Loucy (cell line): ENCODE results near the gene SRSF3.
A peak's percentile ranks its signal among the peaks of the same experiment; 100 is the strongest.

Experiments used
- H2AFZ ChIP-seq: fragments of 200-600 bp; sonication (generic); 2 replicates; pipeline ENCODE4 v1.6.0; 2016; ENCODE audit warnings: antibody characterized with exemption, mild to moderate bottlenecking, low read length, moderate library complexity
- H3F3A ChIP-seq: fragments of 200-600 bp; 2 replicates; pipeline ENCODE4 v1.6.0; 2016; ENCODE audit warnings: antibody characterized with exemption, low read depth, mild to moderate bottlenecking
- H3K27me3 ChIP-seq: fragments of 200-600 bp; sonication (generic); 2 replicates; pipeline ENCODE4 v1.6.1; 2014; ENCODE audit warnings: low read length, mild to moderate bottlenecking; ENCODE audit not compliant: insufficient read depth, poor library complexity, severe bottlenecking
- H3K36me3 ChIP-seq: fragments of 200-600 bp; sonication (generic); 2 replicates; pipeline ENCODE4 v1.6.1; 2016; ENCODE audit warnings: low read length; ENCODE audit not compliant: insufficient read depth
- H3K4me1 ChIP-seq: fragments of 200-600 bp; sonication (generic); 2 replicates; pipeline ENCODE4 v1.5.1; 2014; ENCODE audit warnings: low read length, mild to moderate bottlenecking; ENCODE audit not compliant: insufficient read depth, poor library complexity, severe bottlenecking
- H3K4me2 ChIP-seq: fragments of 200-600 bp; sonication (generic); 2 replicates; pipeline ENCODE4 v1.6.0; 2014; ENCODE audit warnings: antibody characterized with exemption, low read length, low read depth, mild to moderate bottlenecking; ENCODE audit not compliant: poor library complexity, severe bottlenecking
- H3K4me3 ChIP-seq: fragments of 200-600 bp; sonication (generic); 2 replicates; pipeline ENCODE4 v1.5.1; 2014; ENCODE audit warnings: low read length, mild to moderate bottlenecking, mixed read lengths; ENCODE audit not compliant: poor library complexity, severe bottlenecking
- H3K79me2 ChIP-seq: fragments of 200-600 bp; sonication (generic); 2 replicates; pipeline ENCODE4 v1.6.1; 2014; ENCODE audit warnings: low read length; ENCODE audit not compliant: insufficient read depth
- H3K9ac ChIP-seq: fragments of 200-600 bp; sonication (generic); 2 replicates; pipeline ENCODE4 v1.6.0; 2014; ENCODE audit warnings: mild to moderate bottlenecking, low read depth, low read length, moderate library complexity; ENCODE audit not compliant: poor library complexity, severe bottlenecking
- H3K9me2 ChIP-seq: fragments of 200-600 bp; sonication (generic); replicated peaks from 2 replicates; pipeline ENCODE4 v1.6.1; 2016; ENCODE audit warnings: low read depth, low read length, mixed read lengths
- H3K9me3 ChIP-seq: fragments of 200-600 bp; sonication (generic); 2 replicates; pipeline ENCODE4 v1.6.1; 2014; ENCODE audit warnings: mild to moderate bottlenecking, antibody characterized with exemption, low read length, low read depth; ENCODE audit not compliant: insufficient read depth
- H4K20me1 ChIP-seq: fragments of 200-600 bp; sonication (generic); 2 replicates; pipeline ENCODE4 v1.6.0; 2014; ENCODE audit warnings: antibody characterized with exemption, low read length, mild to moderate bottlenecking; ENCODE audit not compliant: insufficient read depth, poor library complexity, severe bottlenecking
- CTCF ChIP-seq: fragments of 200-600 bp; sonication (generic); conservative IDR thresholded peaks from 2 replicates; pipeline ENCODE4 v1.5.1; 2014; ENCODE audit warnings: mild to moderate bottlenecking, antibody characterized with exemption, low read length
- EZH2phosphoT487 ChIP-seq: fragments of 200-600 bp; IDR thresholded peaks from 2 replicates; pipeline ENCODE4 v1.6.1; 2018; ENCODE audit warnings: antibody characterized with exemption, mild to moderate bottlenecking, moderate library complexity, borderline replicate concordance

The SRSF3 gene

GRCh38 chr6:36559011-36559793, 35.0 kb upstream of the SRSF3 start:
- Histone ChIP-seq H3K4me2 (no peak overlapping the region), H3K4me1 (no peaks in the 10 kb centered on the region), H2AFZ (peak overlapping the region; percentile 51), H3F3A (no peaks in the 10 kb centered on the region), H4K20me1 (no peaks in the 10 kb centered on the region), H3K27me3 (no peaks in the 10 kb centered on the region), H3K9ac (no peak overlapping the region), H3K4me3 (no peak overlapping the region), H3K36me3 (no peaks in the 10 kb centered on the region), H3K79me2 (no peaks in the 10 kb centered on the region), H3K9me3 (no peaks in the 10 kb centered on the region), H3K9me2 (no peaks in the 10 kb centered on the region)
- no peak for TF ChIP-seq CTCF
- TF ChIP-seq EZH2phosphoT487: no peak

- no peaks in the 10 kb centered on the region for H3K36me3 ChIP-seq
- no peaks in the 10 kb centered on the region for H3F3A ChIP-seq
- TF ChIP-seq CTCF (peak; percentile 29; the same call in 1 of the 2 replicates), EZH2phosphoT487 (no peak)
- no peaks in the 10 kb centered on the region for H3K27me3 ChIP-seq
- no peaks in the 10 kb centered on the region for H3K9me3 ChIP-seq
- H3K4me1 ChIP-seq: no peaks in the 10 kb centered on the region
- no peaks in the 10 kb centered on the region for H4K20me1 ChIP-seq
- no peak overlapping the region for H3K4me2 ChIP-seq
- H3K9ac ChIP-seq: no peak overlapping the region
- no peaks in the 10 kb centered on the region for H3K79me2 ChIP-seq
- 0 out of 2 replicates have a peak overlapping the region, but pooled peaks have one; percentile 7 for H2AFZ ChIP-seq
- H3K4me3 ChIP-seq: no peak overlapping the region
- H3K9me2 ChIP-seq: no peaks in the 10 kb centered on the region
These were observed 33.3 kb upstream of the SRSF3 start for GRCh38 chr6:36560822-36561221.

- Histone ChIP-seq H3K4me3 (no peak overlapping the region), H3K9ac (no peak overlapping the region), H3K27me3 (no peaks in the 10 kb centered on the region), H3K9me3 (no peaks in the 10 kb centered on the region), H3K9me2 (no peaks in the 10 kb centered on the region), H2AFZ (0 out of 2 replicates have a peak overlapping the region, but pooled peaks have one; percentile 12), H3K4me2 (no peak overlapping the region), H4K20me1 (no peaks in the 10 kb centered on the region), H3K4me1 (no peaks in the 10 kb centered on the region), H3K79me2 (no peaks in the 10 kb centered on the region), H3K36me3 (no peaks in the 10 kb centered on the region), H3F3A (no peaks in the 10 kb centered on the region)
- TF ChIP-seq CTCF (no peak), EZH2phosphoT487 (no peak)
These were observed 30.8 kb upstream of the SRSF3 start for GRCh38 chr6:36563237-36563927.
